Testis (tissue), 3 donors: ENCODE measurements around the gene CXCR2. TPM values are rescaled to one million over a fixed set of nuclear protein-coding genes. Genes with fewer than 3 reads are reported as not detected.

Experiments
- DNase-seq: peaks from one replicate; pipeline ENCODE4 v3.0.0-alpha.2; 2019
- H3K27ac ChIP-seq, 2 donors: fragments of 200-600 bp; sonication (generic); one replicate each; pipeline ENCODE4 v1.5.1; 2019
- H3K27me3 ChIP-seq: fragments of 200-600 bp; sonication (generic); one replicate; pipeline ENCODE4 v1.5.1; 2019
- H3K36me3 ChIP-seq: fragments of 200-600 bp; sonication (generic); one replicate; pipeline ENCODE4 v1.5.1; 2017; ENCODE audit warnings: low read depth; ENCODE audit errors: missing control alignments
- H3K4me1 ChIP-seq: fragments of 200-600 bp; sonication (generic); one replicate; pipeline ENCODE4 v1.5.1; 2019
- H3K4me3 ChIP-seq, 2 donors: fragments of 200-600 bp; sonication (generic); one replicate each; pipeline ENCODE4 v1.5.1; 2017 to 2019
- H3K9me3 ChIP-seq: fragments of 200-600 bp; sonication (generic); one replicate; pipeline ENCODE4 v1.5.1; 2017
- CTCF ChIP-seq, 3 experiments: fragments of 450-650 bp in 2 of 3; fragments of 200-600 bp in 1 of 3; sonication (generic) in 1 of 3; IDR thresholded peaks; one replicate each; pipeline ENCODE4 v1.5.1; 2016 to 2019; ENCODE audit warnings: antibody characterized with exemption in 3 of 3, mild to moderate bottlenecking in 2 of 3, moderate library complexity in 1 of 3
- POLR2A ChIP-seq: fragments of 450-650 bp; IDR thresholded peaks from one replicate; pipeline ENCODE4 v1.6.1; 2017; ENCODE audit warnings: antibody characterized with exemption, mild to moderate bottlenecking, moderate library complexity
- WGBS, 2 donors: methylation state at CpG; one replicate each; pipeline ENCODE4 v1.1.5; 2018; 5-methylcytosine and 5-hydroxymethylcytosine counted together
- intact Hi-C: fragments of 100-400 bp; cut with DNase I; formaldehyde crosslinking; loops from one replicate; pipeline ENCODE4 v1.15.1; 2023; ENCODE audit warnings: low total_unique reads
- polyA plus RNA-seq: library from polyadenylated mRNA; stranded (reverse); fragments of 350-450 nt; fragmentation: Illumina TruSeq; extraction: RNeasy Lipid Tissue Mini Kit (QIAGEN cat#74804); gene quantifications from one replicate; pipeline ENCODE4 v1.2.3, GENCODE V29; 2014; ENCODE audit warnings: low read depth, low replicate concordance; ENCODE audit not compliant: insufficient read depth
- total RNA-seq, 2 donors: library from RNA; depleted of rRNA; stranded (reverse); fragments of >200 nt; gene quantifications; one replicate each; pipeline ENCODE4 v1.2.3, GENCODE V29; 2016

The CXCR2 gene
- total and polyA plus RNA-seq, 3 donors from 2014 or later = 0.12 to 0.45 TPM; not detected in 1

- TF ChIP-seq CTCF (IDR thresholded peaks at IDR 0.05) (no peak), POLR2A (no peak)
- intact Hi-C loops = no loop called here
- no peak for DNase-seq
- 62 to 73% methylated on average over 3 of the region's 3 CpGs for WGBS, 2 donors
- Histone ChIP-seq H3K4me3 (no peak overlapping the region), H3K27ac (no peak overlapping the region), H3K4me1 (no peaks in the 10 kb centered on the region), H3K36me3 (no peaks in the 10 kb centered on the region), H3K9me3 (no peaks in the 10 kb centered on the region), H3K27me3 (no peaks in the 10 kb centered on the region)
These were observed 19.3 kb downstream of the CXCR2 start for GRCh38 chr2:218145124-218145523.

GRCh38 chr2:218146056-218146455 is 20.2 kb downstream of the CXCR2 start:
- Histone ChIP-seq H3K27ac (no peak overlapping the region), H3K36me3 (no peaks in the 10 kb centered on the region), H3K27me3 (no peaks in the 10 kb centered on the region), H3K4me1 (no peaks in the 10 kb centered on the region), H3K4me3 (no peak overlapping the region), H3K9me3 (no peaks in the 10 kb centered on the region)
- DNase-seq = no peak
- intact Hi-C loops = no loop called here
- no peak for TF ChIP-seq POLR2A
- TF ChIP-seq CTCF (IDR thresholded peaks at IDR 0.05) = no peak

- 57 to 64% methylated on average over 5 of the region's 5 CpGs for WGBS, 2 donors
- Histone ChIP-seq H3K4me3 (no peak overlapping the region), H3K27ac (no peak overlapping the region), H3K36me3 (no peaks in the 10 kb centered on the region), H3K9me3 (no peaks in the 10 kb centered on the region), H3K4me1 (no peaks in the 10 kb centered on the region), H3K27me3 (no peaks in the 10 kb centered on the region)
- TF ChIP-seq CTCF (IDR thresholded peaks at IDR 0.05) = no peak
- no peak for TF ChIP-seq POLR2A
- no peak for DNase-seq
- intact Hi-C loops = no loop called here
These were observed 23.3 kb downstream of the CXCR2 start for GRCh38 chr2:218149098-218149497.

- Histone ChIP-seq H3K4me1 (no peaks in the 10 kb centered on the region), H3K9me3 (no peaks in the 10 kb centered on the region), H3K36me3 (no peaks in the 10 kb centered on the region), H3K27ac (no peak overlapping the region), H3K4me3 (no peak overlapping the region), H3K27me3 (no peaks in the 10 kb centered on the region)
- no peak for DNase-seq
- intact Hi-C loops = no loop called here
- WGBS, 2 donors = 85 to 86% methylated on average over 5 of the region's 5 CpGs
- TF ChIP-seq CTCF (IDR thresholded peaks at IDR 0.05) = no peak
- TF ChIP-seq POLR2A = no peak
These were observed 24.1 kb downstream of the CXCR2 start for GRCh38 chr2:218149848-218150440.

GRCh38 chr2:218152172-218152571 is 26.3 kb downstream of the CXCR2 start:
- no peaks in the 10 kb centered on the region for H3K27me3 ChIP-seq
- no peaks in the 10 kb centered on the region for H3K9me3 ChIP-seq
- H3K36me3 ChIP-seq = no peaks in the 10 kb centered on the region
- WGBS, 2 donors = 92 to 95% methylated on average over 8 of the region's 8 CpGs
- intact Hi-C loops = no loop called here
- no peak for DNase-seq
- no peaks in the 10 kb centered on the region for H3K4me1 ChIP-seq
- TF ChIP-seq CTCF (IDR thresholded peaks at IDR 0.05) (no peak), POLR2A (no peak)
- H3K27ac ChIP-seq = no peak overlapping the region
- no peak overlapping the region for H3K4me3 ChIP-seq
